SK-N-SH treated with all-trans-retinoic acid at 6 μM for 48 hours (cell line): ENCODE results near the gene HYI.

ENCODE experiments used
- ATAC-seq: fragments of 200-7000 bp; cut with Tn5 transposase; 3 replicates; pipeline ENCODE4 v1.9.1; 2020; ENCODE audit warnings: mild to moderate bottlenecking, moderate library complexity
- BACH2 ChIP-seq: fragments of 250-450 bp; sonication (Bioruptor Pico); IDR thresholded peaks from 2 replicates; pipeline ENCODE4 v1.9.0; 2021; ENCODE audit warnings: mild to moderate bottlenecking, borderline replicate concordance
- CSDC2 ChIP-seq: fragments of 250-450 bp; sonication (Bioruptor Pico); IDR thresholded peaks from 2 replicates; pipeline ENCODE4 v1.5.0; 2020; ENCODE audit warnings: mild to moderate bottlenecking, moderate library complexity
- CSRNP3 ChIP-seq: fragments of 250-450 bp; sonication (Bioruptor Pico); IDR thresholded peaks from 2 replicates; pipeline ENCODE4 v1.5.1; 2021; ENCODE audit warnings: mild to moderate bottlenecking, moderate library complexity
- ESRRG ChIP-seq: fragments of 250-450 bp; sonication (Bioruptor Pico); IDR thresholded peaks from 2 replicates; pipeline ENCODE4 v1.6.1; 2021; ENCODE audit warnings: mild to moderate bottlenecking
- ISL1 ChIP-seq: fragments of 250-450 bp; sonication (Bioruptor Pico); IDR thresholded peaks from 2 replicates; pipeline ENCODE4 v2.1.2; 2022; ENCODE audit warnings: mild to moderate bottlenecking, moderate library complexity
- OSR1 ChIP-seq: fragments of 250-450 bp; sonication (Bioruptor Pico); IDR thresholded peaks from 2 replicates; pipeline ENCODE4 v1.8.0; 2022; ENCODE audit warnings: moderate library complexity, mild to moderate bottlenecking, inconsistent platforms
- POU6F1 ChIP-seq: fragments of 250-450 bp; sonication (Bioruptor Pico); IDR thresholded peaks from 2 replicates; pipeline ENCODE4 v1.8.0; 2021; ENCODE audit warnings: low read depth, mild to moderate bottlenecking, moderate library complexity, borderline replicate concordance
- PPARA ChIP-seq: fragments of 250-450 bp; sonication (Bioruptor Pico); IDR thresholded peaks from 2 replicates; pipeline ENCODE4 v1.5.0; 2020; ENCODE audit warnings: mild to moderate bottlenecking, borderline replicate concordance
- RARB ChIP-seq: fragments of 250-450 bp; sonication (Bioruptor Pico); IDR thresholded peaks from 2 replicates; pipeline ENCODE4 v1.8.0; 2021; ENCODE audit warnings: mild to moderate bottlenecking, moderate library complexity
- SNAI2 ChIP-seq: fragments of 250-450 bp; sonication (Bioruptor Pico); IDR thresholded peaks from 2 replicates; pipeline ENCODE4 v1.5.0; 2020; ENCODE audit warnings: mild to moderate bottlenecking, moderate library complexity
- TCF4 ChIP-seq: fragments of 250-450 bp; sonication (Bioruptor Pico); IDR thresholded peaks from 2 replicates; pipeline ENCODE4 v1.8.0; 2021; ENCODE audit warnings: mild to moderate bottlenecking, moderate library complexity, borderline replicate concordance
- TOX ChIP-seq: fragments of 250-450 bp; sonication (Bioruptor Pico); IDR thresholded peaks from 2 replicates; pipeline ENCODE4 v1.8.0; 2021; ENCODE audit warnings: mild to moderate bottlenecking, moderate library complexity, borderline replicate concordance
- TSHZ2 ChIP-seq: fragments of 250-450 bp; sonication (Bioruptor Pico); IDR thresholded peaks from 2 replicates; pipeline ENCODE4 v1.5.0; 2020; ENCODE audit warnings: mild to moderate bottlenecking, moderate library complexity
- ZC3H10 ChIP-seq: fragments of 250-450 bp; sonication (Bioruptor Pico); IDR thresholded peaks from 2 replicates; pipeline ENCODE4 v1.5.1; 2021; ENCODE audit warnings: mild to moderate bottlenecking, moderate library complexity
- ZFP30 ChIP-seq: fragments of 450-650 bp; formaldehyde crosslinking; IDR thresholded peaks from 2 replicates; pipeline ENCODE4 v1.5.0; 2022; ENCODE audit warnings: mild to moderate bottlenecking, moderate library complexity
- ZNF565 ChIP-seq: fragments of 450-650 bp; formaldehyde crosslinking; conservative IDR thresholded peaks from 2 replicates; pipeline ENCODE4 v1.5.0; 2020; ENCODE audit warnings: low read depth, mild to moderate bottlenecking, moderate library complexity
- ZNF70 ChIP-seq: fragments of 450-650 bp; formaldehyde crosslinking; IDR thresholded peaks from 2 replicates; pipeline ENCODE4 v1.5.0; 2020; ENCODE audit warnings: mild to moderate bottlenecking, moderate library complexity
- TF ChIP-seq, protein P1 (sequence below): fragments of 250-450 bp; sonication (Bioruptor Pico); IDR thresholded peaks from 2 replicates; pipeline ENCODE4 v1.5.1; 2020; ENCODE audit warnings: low read depth, mild to moderate bottlenecking, moderate library complexity
- TF ChIP-seq, protein P2 (sequence below): fragments of 250-450 bp; sonication (Bioruptor Pico); IDR thresholded peaks from 2 replicates; pipeline ENCODE4 v1.8.0; 2020; ENCODE audit warnings: mild to moderate bottlenecking, moderate library complexity, borderline replicate concordance

The HYI gene

DNA sequence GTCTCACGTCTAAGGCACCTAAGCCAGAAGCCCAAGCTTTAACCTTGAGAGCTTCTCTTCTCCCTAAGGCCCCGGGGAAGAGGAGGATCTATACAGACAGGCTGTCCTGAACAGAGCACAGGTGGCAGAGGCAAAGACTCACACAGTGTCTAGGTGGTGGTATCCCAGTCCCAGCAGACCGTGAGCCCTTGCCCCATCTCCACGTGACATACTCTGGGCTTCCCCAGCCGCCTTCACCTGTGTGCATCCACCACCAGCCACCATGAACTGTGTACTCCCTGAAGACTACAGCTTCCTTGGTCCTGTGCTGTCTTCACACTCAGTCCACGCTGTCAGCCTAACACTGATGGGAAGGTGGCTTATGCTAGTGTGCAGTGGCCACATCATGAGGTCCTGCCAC is 32.3 kb downstream of the HYI start (continued):
- TF ChIP-seq BACH2 (CRISPR knock-in tag) (no peak), RARB (CRISPR knock-in tag) (no peak), CSDC2 (no peak), PPARA (no peak), OSR1 (CRISPR knock-in tag) (no peak), ZNF565 (CRISPR knock-in tag) (no peak), ESRRG (CRISPR knock-in tag) (no peak), TOX (CRISPR knock-in tag) (no peak), ZNF70 (CRISPR knock-in tag) (no peak)
- TF ChIP-seq, protein P1, sequence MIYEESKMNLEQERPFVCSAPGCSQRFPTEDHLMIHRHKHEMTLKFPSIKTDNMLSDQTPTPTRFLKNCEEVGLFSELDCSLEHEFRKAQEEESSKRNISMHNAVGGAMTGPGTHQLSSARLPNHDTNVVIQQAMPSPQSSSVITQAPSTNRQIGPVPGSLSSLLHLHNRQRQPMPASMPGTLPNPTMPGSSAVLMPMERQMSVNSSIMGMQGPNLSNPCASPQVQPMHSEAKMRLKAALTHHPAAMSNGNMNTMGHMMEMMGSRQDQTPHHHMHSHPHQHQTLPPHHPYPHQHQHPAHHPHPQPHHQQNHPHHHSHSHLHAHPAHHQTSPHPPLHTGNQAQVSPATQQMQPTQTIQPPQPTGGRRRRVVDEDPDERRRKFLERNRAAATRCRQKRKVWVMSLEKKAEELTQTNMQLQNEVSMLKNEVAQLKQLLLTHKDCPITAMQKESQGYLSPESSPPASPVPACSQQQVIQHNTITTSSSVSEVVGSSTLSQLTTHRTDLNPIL, result no peak

- TF ChIP-seq OSR1 (CRISPR knock-in tag), result no peak
- TF ChIP-seq PPARA, result no peak
- no peak for ATAC-seq
These were observed 32.9 kb downstream of the HYI start for GRCh38 chr1:43420874-43421273.

DNA sequence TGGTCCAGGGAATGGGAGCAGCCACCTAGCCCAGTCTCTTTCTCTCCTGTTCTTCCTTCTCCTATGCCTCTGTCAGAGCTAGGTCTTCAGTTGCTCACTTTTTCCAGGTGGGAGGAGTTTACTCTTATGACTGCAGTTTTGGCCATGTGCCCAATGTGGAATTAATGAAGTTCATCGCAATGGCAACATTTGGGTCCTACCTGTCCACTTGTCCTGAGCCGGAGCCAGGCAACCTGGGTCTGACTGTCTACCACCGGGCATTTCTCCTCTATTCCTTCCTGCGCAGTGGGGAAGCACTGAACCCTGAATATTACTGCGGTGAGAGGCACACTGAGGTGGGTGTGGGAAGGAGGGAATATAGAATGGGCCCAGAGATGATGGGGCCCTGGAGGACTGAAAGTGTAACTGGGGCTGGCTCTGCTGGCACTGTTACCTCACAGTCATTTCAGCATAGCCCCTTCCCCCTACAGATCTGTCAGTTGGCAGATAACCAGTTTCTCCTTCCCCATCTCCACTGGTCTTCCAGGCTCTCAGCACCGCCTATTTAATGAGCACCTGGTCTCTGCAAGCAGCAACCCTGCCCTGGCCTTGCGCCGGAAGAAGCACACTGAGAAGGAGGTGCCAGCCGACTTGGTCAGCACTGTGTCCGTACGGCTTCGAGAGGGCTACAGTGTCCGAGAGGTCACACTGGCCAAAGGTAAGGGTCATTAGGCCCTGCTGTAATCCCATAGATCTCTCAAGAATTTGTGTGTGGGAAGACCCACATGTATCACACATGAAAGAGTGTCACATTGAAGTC is 33.9 kb downstream of the HYI start:
- TF ChIP-seq CSRNP3 (no peak), ESRRG (CRISPR knock-in tag) (no peak), SNAI2 (no peak), BACH2 (CRISPR knock-in tag) (no peak), ISL1 (CRISPR knock-in tag) (no peak), CSDC2 (no peak), POU6F1 (CRISPR knock-in tag) (no peak), ZC3H10 (no peak), OSR1 (CRISPR knock-in tag) (no peak), PPARA (no peak), RARB (CRISPR knock-in tag) (no peak), ZFP30 (CRISPR knock-in tag) (no peak), TOX (CRISPR knock-in tag) (no peak), TCF4 (CRISPR knock-in tag) (no peak), TSHZ2 (CRISPR knock-in tag) (no peak)
- TF ChIP-seq, protein P1, result no peak
- TF ChIP-seq, protein P2, sequence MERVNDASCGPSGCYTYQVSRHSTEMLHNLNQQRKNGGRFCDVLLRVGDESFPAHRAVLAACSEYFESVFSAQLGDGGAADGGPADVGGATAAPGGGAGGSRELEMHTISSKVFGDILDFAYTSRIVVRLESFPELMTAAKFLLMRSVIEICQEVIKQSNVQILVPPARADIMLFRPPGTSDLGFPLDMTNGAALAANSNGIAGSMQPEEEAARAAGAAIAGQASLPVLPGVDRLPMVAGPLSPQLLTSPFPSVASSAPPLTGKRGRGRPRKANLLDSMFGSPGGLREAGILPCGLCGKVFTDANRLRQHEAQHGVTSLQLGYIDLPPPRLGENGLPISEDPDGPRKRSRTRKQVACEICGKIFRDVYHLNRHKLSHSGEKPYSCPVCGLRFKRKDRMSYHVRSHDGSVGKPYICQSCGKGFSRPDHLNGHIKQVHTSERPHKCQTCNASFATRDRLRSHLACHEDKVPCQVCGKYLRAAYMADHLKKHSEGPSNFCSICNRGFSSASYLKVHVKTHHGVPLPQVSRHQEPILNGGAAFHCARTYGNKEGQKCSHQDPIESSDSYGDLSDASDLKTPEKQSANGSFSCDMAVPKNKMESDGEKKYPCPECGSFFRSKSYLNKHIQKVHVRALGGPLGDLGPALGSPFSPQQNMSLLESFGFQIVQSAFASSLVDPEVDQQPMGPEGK, result no peak
- no peak for ATAC-seq
